HepG2 (cell line): ENCODE measurements around the gene NAT9. TPM values are rescaled to one million over a fixed set of nuclear protein-coding genes. Genes with fewer than 3 reads are reported as not detected.
A peak's percentile ranks its signal among the peaks of the same experiment; 100 is the strongest.

ENCODE experiments used
- ESRRA ChIP-seq: sonication (generic); formaldehyde crosslinking; IDR thresholded peaks from 2 replicates; pipeline ENCODE4 v1.5.1; 2020; ENCODE audit warnings: mild to moderate bottlenecking, low read depth, missing genetic modification reagents
- IRF1 ChIP-seq: sonication (generic); formaldehyde crosslinking; IDR thresholded peaks from 2 replicates; pipeline ENCODE4 v1.4.0; 2020; ENCODE audit warnings: low read depth, mild to moderate bottlenecking, missing genetic modification reagents
- NCOA5 ChIP-seq: sonication (generic); formaldehyde crosslinking; IDR thresholded peaks from 2 replicates; pipeline ENCODE4 v1.4.0; 2020; ENCODE audit warnings: missing genetic modification reagents
- SOX6 ChIP-seq, 2 experiments: fragments of 450-650 bp in 1 of 2; sonication (generic) in 1 of 2; formaldehyde crosslinking in 1 of 2; IDR thresholded peaks; 2 replicates each; pipeline versions ENCODE4 v1.4.0 to v1.6.1; 2017 to 2020; ENCODE audit warnings: antibody characterized with exemption in 1 of 2, mild to moderate bottlenecking in 1 of 2, missing genetic modification reagents in 1 of 2
- TCF7L2 ChIP-seq: IDR thresholded peaks from 2 replicates; pipeline ENCODE4 v1.6.1; 2011; ENCODE audit warnings: mild to moderate bottlenecking, low read depth, low read length, moderate library complexity
- TRIM24 ChIP-seq: sonication (generic); formaldehyde crosslinking; IDR thresholded peaks from 2 replicates; pipeline ENCODE4 v1.8.0; 2022; ENCODE audit warnings: mild to moderate bottlenecking, missing genetic modification reagents
- ZNF101 ChIP-seq: sonication (generic); formaldehyde crosslinking; IDR thresholded peaks from 2 replicates; pipeline ENCODE4 v1.4.0; 2020; ENCODE audit warnings: mild to moderate bottlenecking, low read depth, missing genetic modification reagents, borderline replicate concordance
- ZNF318 ChIP-seq: sonication (generic); formaldehyde crosslinking; IDR thresholded peaks from 2 replicates; pipeline ENCODE4 v1.4.0; 2020; ENCODE audit warnings: mild to moderate bottlenecking, missing genetic modification reagents
- ZNF550 ChIP-seq: sonication (generic); formaldehyde crosslinking; IDR thresholded peaks from 2 replicates; pipeline ENCODE4 v1.4.0; 2020; ENCODE audit warnings: mild to moderate bottlenecking, missing genetic modification reagents, borderline replicate concordance
- ZNF572 ChIP-seq: sonication (generic); formaldehyde crosslinking; IDR thresholded peaks from 2 replicates; pipeline ENCODE4 v1.5.1; 2020; ENCODE audit warnings: mild to moderate bottlenecking, missing genetic modification reagents
- ZNF607 ChIP-seq: sonication (generic); formaldehyde crosslinking; IDR thresholded peaks from 2 replicates; pipeline ENCODE4 v1.5.1; 2020; ENCODE audit warnings: missing genetic modification reagents, mild to moderate bottlenecking, borderline replicate concordance
- ZSCAN29 ChIP-seq: sonication (generic); formaldehyde crosslinking; conservative IDR thresholded peaks from 2 replicates; pipeline ENCODE4 v1.4.0; 2020; ENCODE audit warnings: mild to moderate bottlenecking, missing genetic modification reagents
- polyA plus RNA-seq, 8 experiments: library from polyadenylated mRNA; depleted of rRNA in 3 of 8; stranded (reverse) in 7 of 8; unstranded in 1 of 8; fragments of >200 nt; fragmentation: Illumina TruSeq in 4 of 8; extraction: Trizol in 4 of 8; gene quantifications; 2 replicates each; pipeline versions ENCODE4 v1.2.1 to v1.2.3, GENCODE V29; 2011 to 2016; ENCODE audit warnings: low read depth in 4 of 8, missing spikeins in 1 of 8, mixed read lengths in 1 of 8; ENCODE audit not compliant: insufficient read depth in 1 of 8
- total RNA-seq, 5 experiments: library from RNA; depleted of rRNA; stranded (reverse); fragments of >200 nt; fragmentation: Illumina TruSeq; extraction: Trizol; gene quantifications; 2 replicates each; pipeline ENCODE4 v1.2.3, GENCODE V29; 2016; ENCODE audit warnings: low read depth in 1 of 5
- TF ChIP-seq, protein P1 (sequence below): sonication (generic); formaldehyde crosslinking; IDR thresholded peaks from 2 replicates; pipeline ENCODE4 v1.5.1; 2020; ENCODE audit warnings: mild to moderate bottlenecking, missing genetic modification reagents, borderline replicate concordance
- TF ChIP-seq, protein P2 (sequence below): sonication (generic); formaldehyde crosslinking; IDR thresholded peaks from 2 replicates; pipeline ENCODE4 v1.9.0; 2021; ENCODE audit warnings: missing genetic modification reagents, borderline replicate concordance

Gene NAT9
- total and polyA plus RNA-seq, 2 of the 13 experiments (the other 11 are each of a cell fraction or from before 2014, with no cell fraction given), result 39.7 to 44.2 TPM

- TF ChIP-seq, protein P1, sequence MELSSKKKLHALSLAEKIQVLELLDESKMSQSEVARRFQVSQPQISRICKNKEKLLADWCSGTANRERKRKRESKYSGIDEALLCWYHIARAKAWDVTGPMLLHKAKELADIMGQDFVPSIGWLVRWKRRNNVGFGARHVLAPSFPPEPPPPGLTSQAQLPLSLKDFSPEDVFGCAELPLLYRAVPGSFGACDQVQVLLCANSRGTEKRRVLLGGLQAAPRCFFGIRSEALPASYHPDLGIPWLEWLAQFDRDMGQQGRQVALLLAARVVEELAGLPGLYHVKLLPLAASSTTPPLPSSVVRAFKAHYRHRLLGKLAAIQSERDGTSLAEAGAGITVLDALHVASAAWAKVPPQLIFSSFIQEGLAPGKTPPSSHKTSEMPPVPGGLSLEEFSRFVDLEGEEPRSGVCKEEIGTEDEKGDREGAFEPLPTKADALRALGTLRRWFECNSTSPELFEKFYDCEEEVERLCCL (CRISPR knock-in tag), result no peak
- TF ChIP-seq ZNF572, result no peak
- no peak for TF ChIP-seq ZSCAN29
- TF ChIP-seq ZNF318 (CRISPR knock-in tag), result no peak
- TF ChIP-seq NCOA5 (CRISPR knock-in tag), result no peak
- no peak for TF ChIP-seq SOX6 (IDR thresholded peaks at IDR 0.05)
- peak; percentile 52 for TF ChIP-seq SOX6 (CRISPR knock-in tag; IDR thresholded peaks at IDR 0.05)
- TF ChIP-seq ZNF607 (CRISPR knock-in tag), result no peak
- TF ChIP-seq ZNF101 (CRISPR knock-in tag), result no peak
- no peak; the same call in 1 of the 2 replicates for TF ChIP-seq ESRRA (CRISPR knock-in tag)
- TF ChIP-seq IRF1 (CRISPR knock-in tag), result no peak
- TF ChIP-seq, protein P2, sequence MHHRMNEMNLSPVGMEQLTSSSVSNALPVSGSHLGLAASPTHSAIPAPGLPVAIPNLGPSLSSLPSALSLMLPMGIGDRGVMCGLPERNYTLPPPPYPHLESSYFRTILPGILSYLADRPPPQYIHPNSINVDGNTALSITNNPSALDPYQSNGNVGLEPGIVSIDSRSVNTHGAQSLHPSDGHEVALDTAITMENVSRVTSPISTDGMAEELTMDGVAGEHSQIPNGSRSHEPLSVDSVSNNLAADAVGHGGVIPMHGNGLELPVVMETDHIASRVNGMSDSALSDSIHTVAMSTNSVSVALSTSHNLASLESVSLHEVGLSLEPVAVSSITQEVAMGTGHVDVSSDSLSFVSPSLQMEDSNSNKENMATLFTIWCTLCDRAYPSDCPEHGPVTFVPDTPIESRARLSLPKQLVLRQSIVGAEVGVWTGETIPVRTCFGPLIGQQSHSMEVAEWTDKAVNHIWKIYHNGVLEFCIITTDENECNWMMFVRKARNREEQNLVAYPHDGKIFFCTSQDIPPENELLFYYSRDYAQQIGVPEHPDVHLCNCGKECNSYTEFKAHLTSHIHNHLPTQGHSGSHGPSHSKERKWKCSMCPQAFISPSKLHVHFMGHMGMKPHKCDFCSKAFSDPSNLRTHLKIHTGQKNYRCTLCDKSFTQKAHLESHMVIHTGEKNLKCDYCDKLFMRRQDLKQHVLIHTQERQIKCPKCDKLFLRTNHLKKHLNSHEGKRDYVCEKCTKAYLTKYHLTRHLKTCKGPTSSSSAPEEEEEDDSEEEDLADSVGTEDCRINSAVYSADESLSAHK, result no peak
- no peak for TF ChIP-seq TRIM24 (CRISPR knock-in tag)
- no peak for TF ChIP-seq TCF7L2
- no peak for TF ChIP-seq ZNF550 (CRISPR knock-in tag)
Observed at GRCh38 chr17:74770498-74771318, 5.4 kb downstream of the NAT9 start (continued).
